Measurements from ENCODE around the gene SNX25. TPM values are rescaled to one million over a fixed set of nuclear protein-coding genes. Genes with fewer than 3 reads are reported as not detected.

Gene SNX25
- total RNA-seq (10 to 100 TPM in 4 of 5 donors, 1 to 10 TPM in 1; 4.1 to 36.8 (median 26.4) TPM), polyA plus RNA-seq (1 to 10 TPM; 2.6 to 4.7 (median 3.2) TPM)
- long read RNA-seq, donor 1 = 0 reads
- long read RNA-seq, donor 2 = 0 reads
- long read RNA-seq, donor 3 = 0 reads
- long read RNA-seq, donor 4 = 0 reads
- long read RNA-seq, donor 5, partial matches to known transcripts = 0 of 1 reads
- long read RNA-seq, donor 5, other reads (novel, unspliced or antisense) = 0 of 1 reads
- long read RNA-seq, donor 6, partial matches to known transcripts = 0 of 1 reads
- long read RNA-seq, donor 6, other reads (novel, unspliced or antisense) = 0 of 1 reads
- long read RNA-seq, donor 7, partial matches to known transcripts = 0 of 2 reads
- long read RNA-seq, donor 7, other reads (novel, unspliced or antisense) = 0 of 2 reads
- long read RNA-seq, donor 8, partial matches to known transcripts = 0 of 1 reads
- long read RNA-seq, donor 8, other reads (novel, unspliced or antisense) = 0 of 1 reads
- long read RNA-seq, donor 9 = 0 reads
- long read RNA-seq, donor 10, partial matches to known transcripts = 0 of 2 reads
- long read RNA-seq, donor 10, other reads (novel, unspliced or antisense) = 0 of 2 reads

GRCh38 chr4:185209031-185209851, at the start of gene SNX25:
Gene SNX25 (plus strand): TSS chr4:185209598. CDS start chr4:185209827, 229 bp downstream.
- Histone ChIP-seq H3K4me3 (peak within 1 kb of the TSS; percentile 65 to 83 (median 78)), H3K36me3 (no peaks in the 10 kb centered on the region), H3K27ac (peak within 1 kb of the TSS; percentile 77 to 96 (median 95)), H3K27me3 (peaks cover 0 to 6% (median 0%) of the 10 kb centered on the region in 3 donors), H3K4me1 (peaks cover 22 to 46% (median 36%) of the 10 kb centered on the region in 4 donors), H3K9me3 (no peaks in the 10 kb centered on the region)
- intact Hi-C loops (cut with DNase I; ENCODE audit: low total_unique reads) = no loop called here
- 0 to 2% (median 1%) methylated on average over 17 to 72 of the region's 72 CpGs for WGBS, 5 donors
- DNase-seq = peak; percentile 89 to 96
- TF ChIP-seq EP300 (IDR thresholded peaks at IDR 0.05) = no peak
- TF ChIP-seq POLR2AphosphoS5 (IDR thresholded peaks at IDR 0.05) = peak; percentile 65 to 91 (median 85)
- TF ChIP-seq POLR2A (IDR thresholded peaks at IDR 0.05) = no peak
- TF ChIP-seq CTCF (IDR thresholded peaks at IDR 0.05) = peak in 1 of 7 experiments; percentile 12

DNA sequence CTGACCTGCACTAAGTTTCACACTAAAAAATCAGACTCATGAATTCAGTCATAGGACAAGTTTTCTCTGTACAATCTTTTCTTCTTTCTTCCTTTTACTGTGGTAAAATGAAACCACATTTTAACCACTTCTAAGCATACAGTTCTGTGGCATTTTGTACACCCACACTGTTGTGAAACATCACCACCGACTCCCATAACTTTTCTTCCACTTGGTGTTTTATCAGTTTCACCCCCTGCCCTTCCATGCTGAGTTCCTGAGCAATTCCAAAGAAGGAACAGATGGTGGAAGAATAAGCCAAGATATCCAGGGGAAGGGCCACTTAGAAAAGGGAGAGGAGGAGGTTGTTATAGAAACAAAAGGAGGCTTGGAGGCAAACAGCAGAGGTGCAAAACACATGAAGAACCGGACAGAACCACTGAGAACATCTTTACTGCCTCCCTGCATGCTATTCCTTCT, 43.8 kb upstream of the SNX25 start:
- peaks cover 32 to 70% (median 58%) of the 10 kb centered on the region in 4 donors for H3K36me3 ChIP-seq
- no peaks in the 10 kb centered on the region for H3K27me3 ChIP-seq
- WGBS, 5 donors = 34 to 49% (median 40%) methylated on average over 2 of the region's 2 CpGs
- no peak overlapping the region for H3K27ac ChIP-seq
- H3K4me1 ChIP-seq = peaks cover 0 to 11% (median 0%) of the 10 kb centered on the region in 4 donors
- no peaks in the 10 kb centered on the region for H3K9me3 ChIP-seq
- intact Hi-C loops (cut with DNase I; ENCODE audit: low total_unique reads) = no loop called here
- TF ChIP-seq CTCF (IDR thresholded peaks at IDR 0.05) (no peak), EP300 (IDR thresholded peaks at IDR 0.05) (no peak), POLR2A (IDR thresholded peaks at IDR 0.05) (no peak), POLR2AphosphoS5 (IDR thresholded peaks at IDR 0.05) (no peak)
- H3K4me3 ChIP-seq = no peak overlapping the region
- DNase-seq = peak in 1 of 2 donors; percentile 28

- H3K4me3 ChIP-seq = no peak overlapping the region
- H3K36me3 ChIP-seq = peaks cover 29 to 57% (median 51%) of the 10 kb centered on the region in 4 donors
- DNase-seq = no peak
- no peaks in the 10 kb centered on the region for H3K9me3 ChIP-seq
- no peaks in the 10 kb centered on the region for H3K27me3 ChIP-seq
- 81 to 90% (median 87%) methylated on average over 9 of the region's 9 CpGs for WGBS, 5 donors
- H3K4me1 ChIP-seq = peaks cover 0 to 14% (median 0%) of the 10 kb centered on the region in 4 donors
- intact Hi-C loops (cut with DNase I; ENCODE audit: low total_unique reads) = no loop called here
- no peak overlapping the region for H3K27ac ChIP-seq
- TF ChIP-seq EP300 (IDR thresholded peaks at IDR 0.05) (no peak), POLR2A (IDR thresholded peaks at IDR 0.05) (no peak), POLR2AphosphoS5 (IDR thresholded peaks at IDR 0.05) (no peak), CTCF (IDR thresholded peaks at IDR 0.05) (no peak)
These were observed 42.2 kb upstream of the SNX25 start for GRCh38 chr4:185167234-185167633.

Data from stomach (tissue), 19 donors.